HG03196 (cell line): ENCODE results near the gene FXYD6.
A peak's percentile ranks its signal among the peaks of the same experiment; 100 is the strongest.
"Not testable (repeated sequence)": the region's sequence is repeated elsewhere in the genome, so short reads cannot be mapped to it uniquely, and the experiment has no call there.

ENCODE experiments used
- ATAC-seq: cut with Tn5 transposase; IDR thresholded peaks from one replicate; pipeline ENCODE4 v1.9.1; 2021; ENCODE audit not compliant: unreplicated experiment

FXYD6 gene

GRCh38 chr11:117819096-117820040, 57.1 kb downstream of the FXYD6 start:
- no peak for ATAC-seq

- peak; percentile 22 for ATAC-seq
Measured at GRCh38 chr11:117818041-117818873, 58.2 kb downstream of the FXYD6 start.

GRCh38 chr11:117817368-117818040, 59.0 kb downstream of the FXYD6 start:
- ATAC-seq = peak; percentile 26

GRCh38 chr11:117816846-117817367, 59.6 kb downstream of the FXYD6 start:
- ATAC-seq = no peak

GRCh38 chr11:117816151-117816741, 60.2 kb downstream of the FXYD6 start:
- no peak for ATAC-seq

GRCh38 chr11:117815262-117815803, 61.1 kb downstream of the FXYD6 start:
- ATAC-seq = peak; percentile 50

- peak; percentile 40 for ATAC-seq
Measured at GRCh38 chr11:117814766-117815261, 61.6 kb downstream of the FXYD6 start.

- ATAC-seq = no peak
Measured at GRCh38 chr11:117814204-117814765, 62.2 kb downstream of the FXYD6 start.

GRCh38 chr11:117810056-117810451, 66.4 kb downstream of the FXYD6 start:
- ATAC-seq = not testable (repeated sequence)

GRCh38 chr11:117809236-117810055, 67.0 kb downstream of the FXYD6 start:
- ATAC-seq = no peak

GRCh38 chr11:117808784-117809183, 67.7 kb downstream of the FXYD6 start:
- no peak for ATAC-seq

- no peak for ATAC-seq
Measured at GRCh38 chr11:117807482-117808327, 68.8 kb downstream of the FXYD6 start.

GRCh38 chr11:117806846-117807245, 69.6 kb downstream of the FXYD6 start:
- ATAC-seq = no peak

GRCh38 chr11:117805045-117805444, 71.4 kb downstream of the FXYD6 start:
- no peak for ATAC-seq

GRCh38 chr11:117803896-117804295, 72.6 kb downstream of the FXYD6 start:
- ATAC-seq = no peak

- no peak for ATAC-seq
Measured at GRCh38 chr11:117799634-117800033, 76.8 kb downstream of the FXYD6 start.

- no peak for ATAC-seq
Measured at GRCh38 chr11:117796872-117797529, 79.5 kb downstream of the FXYD6 start, which contains the start of gene DSCAML1. Gene DSCAML1, minus strand, starts transcription at chr11:117797216. Its CDS starts 137 bp downstream, at chr11:117797079.
